ENCODE results near the gene RNF182.
"Not testable (repeated sequence)": the region's sequence is repeated elsewhere in the genome, so short reads cannot be mapped to it uniquely, and the experiment has no call there.

Gene RNF182

GRCh38 chr6:13998356-13998755 is 73.6 kb downstream of the RNF182 start:
- DNase-seq: no peak

- no peak for DNase-seq
These were observed 76.1 kb downstream of the RNF182 start for GRCh38 chr6:14000901-14001300.

DNA sequence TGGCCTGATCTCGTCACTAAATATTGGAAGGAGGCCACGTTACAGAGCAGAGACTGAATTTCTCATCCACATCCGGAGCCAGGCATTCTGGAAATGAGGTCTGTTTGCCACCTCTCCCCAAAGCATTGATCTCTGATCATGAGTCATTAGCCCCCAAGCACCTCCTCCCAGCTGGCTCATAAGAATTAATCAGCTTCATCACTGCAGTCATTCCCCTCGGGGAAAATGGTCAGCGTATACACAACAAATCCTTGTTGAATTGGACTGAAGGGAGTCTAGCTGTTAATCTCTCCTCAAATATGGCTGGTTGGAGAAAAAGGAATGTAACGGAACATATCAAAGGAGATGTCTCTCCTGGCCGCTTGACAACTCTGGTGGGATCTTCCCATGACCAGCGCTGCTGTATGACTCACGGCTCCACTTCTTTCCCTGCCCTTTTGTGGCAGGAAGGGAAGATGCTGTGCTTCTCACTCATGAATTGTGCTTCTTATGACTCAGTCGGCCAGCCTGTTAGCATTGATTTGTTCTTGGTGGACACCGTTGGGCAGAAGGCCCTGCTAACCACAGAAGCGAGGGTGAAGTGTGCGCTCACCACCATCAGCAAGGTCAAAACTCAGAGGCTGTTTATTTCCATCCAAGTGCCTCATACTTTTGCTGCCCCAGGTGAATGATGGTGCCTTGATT is 76.7 kb downstream of the RNF182 start:
- peak in 3 of 51 donors; percentile 8 to 40 (median 27) for DNase-seq

GRCh38 chr6:14002176-14002947 is 77.6 kb downstream of the RNF182 start:
- DNase-seq: no peak

DNA sequence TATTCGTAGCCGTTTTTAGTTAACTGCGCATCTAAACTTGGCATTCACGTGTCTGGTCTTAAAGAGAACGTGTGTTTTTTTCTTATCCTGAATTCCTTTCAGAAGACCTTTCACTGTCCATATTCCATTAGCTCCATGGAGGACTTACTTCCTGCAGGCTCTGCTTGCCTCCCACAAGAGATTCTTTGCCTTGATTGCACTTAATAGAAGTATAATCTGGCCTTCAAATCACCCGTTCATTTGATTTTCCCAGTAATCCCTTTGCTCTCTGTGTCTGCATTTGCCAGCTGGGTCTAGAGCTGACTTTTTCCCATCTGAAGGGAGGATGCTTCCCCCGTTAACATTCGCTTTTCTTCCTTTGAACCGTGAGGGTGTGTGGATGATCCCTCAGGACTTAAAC is 79.5 kb downstream of the RNF182 start:
- no peak for DNase-seq

- no peak for DNase-seq
These were observed 84.1 kb downstream of the RNF182 start for GRCh38 chr6:14008809-14009208.

DNA sequence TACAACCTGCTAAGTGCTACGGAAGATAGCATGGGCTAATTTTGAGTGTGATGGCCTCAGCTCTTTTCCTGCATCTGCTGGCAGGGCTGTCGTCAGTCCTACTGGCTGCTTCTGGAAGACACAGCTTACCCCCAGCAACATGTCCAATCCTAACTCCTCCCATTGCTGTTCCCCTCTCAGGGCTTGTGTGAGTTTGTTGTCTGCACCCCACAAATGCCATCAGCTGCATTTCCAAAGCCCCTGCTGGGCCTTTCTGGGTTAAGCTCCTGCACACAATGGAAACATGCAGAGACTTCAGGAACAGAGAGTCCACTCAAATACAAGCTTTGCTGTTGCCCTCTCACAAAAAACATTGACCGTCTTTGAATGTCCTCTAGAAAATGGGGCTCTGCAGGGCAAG is 84.7 kb downstream of the RNF182 start:
- no peak for DNase-seq

DNA sequence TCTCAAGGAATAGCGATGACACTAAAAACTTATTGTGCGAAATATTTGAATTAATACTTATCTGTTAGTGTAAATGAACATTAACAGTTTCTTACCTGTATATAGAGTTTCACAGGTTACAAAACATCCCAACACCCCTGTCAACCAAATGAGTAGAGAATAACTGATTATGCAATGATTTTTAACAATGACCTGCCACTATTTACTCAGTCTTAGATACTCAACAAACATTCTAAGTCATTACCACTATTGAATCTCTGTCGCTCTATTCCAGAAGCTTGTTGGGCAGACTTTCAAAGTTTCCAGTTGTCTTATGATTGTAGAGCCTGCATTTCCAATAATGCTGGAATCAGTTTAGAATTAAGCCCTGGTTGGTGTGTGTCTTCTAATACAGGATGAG is 85.5 kb downstream of the RNF182 start:
- no peak for DNase-seq

- DNase-seq: no peak
These were observed 87.7 kb downstream of the RNF182 start for GRCh38 chr6:14012313-14013030.

- DNase-seq: no peak
These were observed 91.2 kb downstream of the RNF182 start for GRCh38 chr6:14015964-14016363.

DNA sequence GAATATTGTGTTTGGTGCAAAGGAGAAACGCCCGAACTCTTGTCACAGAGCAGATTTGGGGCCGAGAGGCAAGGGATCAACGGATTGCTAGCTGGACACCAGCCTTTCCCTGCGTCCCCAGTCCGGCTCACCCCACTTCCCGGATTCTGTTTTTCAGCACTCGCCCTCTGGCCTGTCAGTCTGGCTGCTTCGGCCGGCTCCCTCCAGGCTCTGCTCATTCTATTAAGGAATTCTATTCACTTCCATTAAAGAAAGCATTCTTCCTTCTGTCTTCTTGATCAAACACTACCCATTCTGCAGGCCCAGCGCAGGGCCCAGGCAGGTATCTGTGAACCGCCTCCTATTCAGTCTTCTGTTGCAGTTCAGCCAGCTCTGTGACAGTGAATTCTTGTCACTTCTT is 91.7 kb downstream of the RNF182 start:
- no peak for DNase-seq

- DNase-seq: no peak
These were observed 92.3 kb downstream of the RNF182 start for GRCh38 chr6:14016935-14017625.

DNA sequence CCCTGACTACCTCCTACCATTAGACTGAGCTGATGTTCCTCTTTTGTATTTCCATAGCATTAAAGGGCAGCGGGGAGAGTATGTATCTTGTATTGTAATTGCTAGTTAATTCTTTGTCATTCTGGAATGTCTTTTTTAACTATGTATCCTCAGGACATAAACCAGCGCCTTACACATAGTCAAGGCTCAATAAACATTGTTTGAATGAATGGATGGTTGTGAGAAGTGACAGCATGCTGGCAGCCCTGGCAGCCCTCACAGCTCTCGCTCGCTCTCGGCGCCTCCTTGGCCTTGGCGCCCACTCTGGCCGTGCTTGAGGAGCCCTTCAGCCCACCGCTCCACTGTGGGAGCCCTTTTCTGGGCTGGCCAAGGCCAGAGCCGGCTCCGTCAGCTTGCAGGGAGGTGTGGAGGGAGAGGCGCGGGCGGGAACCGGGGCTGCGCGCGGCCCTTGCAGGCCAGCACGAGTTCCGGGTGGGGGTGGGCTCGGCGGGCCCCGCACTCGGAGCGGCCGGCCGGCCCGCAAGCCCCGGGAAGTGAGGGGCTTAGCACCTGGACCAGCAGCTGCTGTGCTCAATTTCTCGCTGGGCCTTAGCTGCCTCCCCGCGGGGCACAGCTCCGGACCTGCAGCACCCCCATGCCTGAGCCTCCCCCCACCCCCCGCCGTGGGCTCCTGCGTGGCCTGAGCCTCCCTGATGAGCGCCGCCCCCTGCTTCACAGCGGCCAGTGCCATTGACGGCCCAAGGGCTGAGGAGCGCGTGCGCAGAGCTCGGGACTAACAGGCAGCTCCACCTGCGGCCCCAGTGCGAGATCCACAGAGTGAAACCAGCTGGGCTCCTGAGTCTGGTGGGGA is 93.1 kb downstream of the RNF182 start:
- no peak for DNase-seq

DNA sequence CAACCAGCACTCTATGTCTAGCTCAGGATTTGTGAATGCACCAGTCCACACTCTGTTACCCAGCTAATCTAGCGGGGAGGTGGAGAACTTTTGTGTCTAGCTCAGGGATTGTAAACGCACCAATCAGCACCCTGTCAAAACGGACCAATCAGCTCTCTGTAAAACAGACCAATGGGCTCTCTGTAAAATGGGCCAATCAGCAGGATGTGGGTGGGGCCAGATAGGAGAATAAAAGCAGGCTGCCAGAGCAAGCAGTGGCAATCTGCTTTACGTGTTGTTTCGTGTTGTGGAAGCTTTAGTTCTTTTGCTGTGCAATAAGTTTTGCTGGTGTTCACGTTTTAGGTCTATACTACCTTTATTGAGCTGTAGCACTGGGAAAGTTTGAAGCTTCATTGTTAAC is 93.8 kb downstream of the RNF182 start:
- not testable (repeated sequence) for DNase-seq

DNA sequence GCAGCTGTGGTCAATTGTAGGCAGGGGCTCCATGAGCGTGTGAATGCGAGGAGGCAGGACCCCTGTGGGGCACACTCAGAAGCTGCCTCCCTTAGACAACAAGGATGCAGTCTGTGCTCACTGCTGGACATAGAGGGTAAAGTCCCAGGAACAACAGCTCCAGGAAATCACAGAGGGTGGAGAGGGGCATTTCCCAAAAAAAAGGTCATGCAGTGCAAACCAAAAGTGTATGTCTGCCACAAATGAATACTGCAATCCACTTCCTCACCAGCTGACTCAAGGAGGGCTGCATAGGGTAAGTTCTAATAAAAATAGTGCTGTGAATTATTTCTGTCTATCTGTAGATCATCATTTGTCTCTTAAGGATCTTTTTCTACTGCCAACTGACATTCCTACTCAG is 95.8 kb downstream of the RNF182 start:
- no peak for DNase-seq

DNA sequence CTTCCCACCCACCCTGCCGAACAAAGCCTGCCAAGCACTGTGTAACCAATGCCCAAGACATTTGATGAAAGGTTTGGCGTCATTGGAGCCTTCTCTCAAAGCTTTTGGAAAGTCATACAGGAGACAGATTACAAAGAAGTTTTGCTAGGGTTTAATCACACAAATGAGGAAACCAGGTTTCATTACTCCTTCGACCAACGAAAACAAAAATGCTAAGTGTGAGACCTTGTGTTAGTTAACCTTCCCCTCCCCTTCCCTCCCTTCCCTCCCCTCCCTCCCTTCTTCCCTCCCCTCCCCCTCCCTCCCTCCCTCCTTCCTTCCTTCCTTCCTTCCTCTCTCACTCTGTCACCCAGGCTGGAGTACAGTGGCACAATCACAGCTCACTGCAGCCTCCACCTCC is 96.7 kb downstream of the RNF182 start:
- DNase-seq: no peak

DNA sequence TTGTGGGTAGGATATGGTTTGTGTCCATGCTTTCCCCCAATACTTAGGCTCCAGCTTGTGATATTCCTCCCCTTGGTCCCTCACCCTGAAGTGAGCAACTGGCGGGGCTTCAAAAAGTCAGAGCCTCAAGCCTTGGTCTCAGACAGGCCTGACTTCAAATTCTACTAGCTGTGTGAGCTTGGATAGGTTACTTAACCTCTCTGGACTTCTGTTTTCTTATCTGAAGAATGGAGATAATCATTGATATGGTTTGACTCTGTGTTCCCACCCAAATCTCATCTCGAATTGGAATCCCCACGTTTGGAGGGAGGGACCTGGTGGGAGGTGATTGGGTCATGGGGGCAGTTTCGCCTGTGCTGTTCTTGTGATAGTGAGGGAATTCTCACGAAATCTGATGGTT is 97.9 kb downstream of the RNF182 start:
- DNase-seq: no peak

- DNase-seq: no peak
These were observed 99.1 kb downstream of the RNF182 start for GRCh38 chr6:14023855-14024254.

GRCh38 chr6:14025160-14025559 is 100.4 kb downstream of the RNF182 start:
- no peak for DNase-seq

- DNase-seq: no peak
These were observed 102.2 kb downstream of the RNF182 start for GRCh38 chr6:14026831-14027539.
